Skin epidermis (tissue), 12 donors: ENCODE measurements around the gene SLX9.

Source experiments
- H3K27ac ChIP-seq, 21 experiments: fragments of 200-600 bp; sonication (generic) in 11 of 21; one replicate each; pipeline ENCODE4 v1.5.0; 2020; ENCODE audit warnings: mild to moderate bottlenecking in 3 of 21, inconsistent platforms in 2 of 21, moderate library complexity in 2 of 21
- H3K4me3 ChIP-seq, 7 experiments: fragments of 200-600 bp; sonication (generic) in 2 of 7; one replicate each; pipeline ENCODE4 v1.5.0; 2020; ENCODE audit warnings: inconsistent platforms in 2 of 7, mild to moderate bottlenecking in 2 of 7, moderate library complexity in 1 of 7

SLX9 gene

GRCh38 chr21:44926331-44927101 is 13.3 kb upstream of the SLX9 start:
- Histone ChIP-seq H3K4me3 (peak overlapping the region in 1 of 7 experiments; percentile 0), H3K27ac (peak overlapping the region in 19 of 21 experiments; percentile 9 to 99 (median 80))

- H3K4me3 ChIP-seq = peak overlapping the region in 4 of 7 experiments; percentile 19 to 33 (median 26)
- H3K27ac ChIP-seq = peak overlapping the region in 19 of 21 experiments; percentile 9 to 99 (median 80)
Measured at GRCh38 chr21:44927259-44927586, 12.6 kb upstream of the SLX9 start.

- H3K4me3 ChIP-seq = peak overlapping the region; percentile 11 to 33 (median 25)
- peak overlapping the region in 18 of 21 experiments; percentile 32 to 99 (median 81) for H3K27ac ChIP-seq
Measured at GRCh38 chr21:44927587-44928461, 12.0 kb upstream of the SLX9 start.

GRCh38 chr21:44928500-44929241 is 11.2 kb upstream of the SLX9 start:
- Histone ChIP-seq H3K27ac (peak overlapping the region in 17 of 21 experiments; percentile 32 to 99 (median 82)), H3K4me3 (peak overlapping the region; percentile 11 to 33 (median 25))

GRCh38 chr21:44929242-44929798 is 10.5 kb upstream of the SLX9 start:
- H3K4me3 ChIP-seq = no peak overlapping the region
- peak overlapping the region in 11 of 21 experiments; percentile 73 to 99 (median 86) for H3K27ac ChIP-seq

- peak overlapping the region in 12 of 21 experiments; percentile 2 to 99 (median 70) for H3K27ac ChIP-seq
- no peak overlapping the region for H3K4me3 ChIP-seq
Measured at GRCh38 chr21:44929799-44930542, 9.9 kb upstream of the SLX9 start.

- peak overlapping the region in 14 of 21 experiments; percentile 2 to 99 (median 68) for H3K27ac ChIP-seq
- H3K4me3 ChIP-seq = peak overlapping the region in 1 of 7 experiments; percentile 47
Measured at GRCh38 chr21:44930543-44930981, 9.3 kb upstream of the SLX9 start.

- Histone ChIP-seq H3K27ac (peak overlapping the region in 15 of 21 experiments; percentile 9 to 99 (median 65)), H3K4me3 (peak overlapping the region; percentile 31 to 53 (median 43))
Measured at GRCh38 chr21:44931137-44931500, 8.7 kb upstream of the SLX9 start.

- peak overlapping the region; percentile 31 to 53 (median 43) for H3K4me3 ChIP-seq
- peak overlapping the region; percentile 1 to 99 (median 61) for H3K27ac ChIP-seq
Measured at GRCh38 chr21:44931501-44932407, 8.1 kb upstream of the SLX9 start.

- peak overlapping the region in 19 of 21 experiments; percentile 1 to 99 (median 65) for H3K27ac ChIP-seq
- peak overlapping the region; percentile 31 to 53 (median 43) for H3K4me3 ChIP-seq
Measured at GRCh38 chr21:44932408-44933181, 7.2 kb upstream of the SLX9 start.

GRCh38 chr21:44933199-44933917 is 6.5 kb upstream of the SLX9 start:
- peak overlapping the region in 5 of 7 experiments; percentile 31 to 53 (median 43) for H3K4me3 ChIP-seq
- peak overlapping the region in 4 of 21 experiments; percentile 69 to 99 (median 82) for H3K27ac ChIP-seq

- H3K27ac ChIP-seq = no peak overlapping the region
- no peak overlapping the region for H3K4me3 ChIP-seq
Measured at GRCh38 chr21:44933918-44934260, 5.9 kb upstream of the SLX9 start.

GRCh38 chr21:44934276-44934675 is 5.6 kb upstream of the SLX9 start:
- no peak overlapping the region for H3K4me3 ChIP-seq
- no peak overlapping the region for H3K27ac ChIP-seq

- Histone ChIP-seq H3K4me3 (no peak overlapping the region), H3K27ac (no peak overlapping the region)
Measured at GRCh38 chr21:44934797-44935532, 4.9 kb upstream of the SLX9 start.

- H3K27ac ChIP-seq = no peak overlapping the region
- no peak overlapping the region for H3K4me3 ChIP-seq
Measured at GRCh38 chr21:44935533-44935927, 4.3 kb upstream of the SLX9 start.
